T-helper 2 cell treated with Interferon-gamma antibody and Interleukin-4, amounts not matched to agents 5 μg/mL and 100 μg/mL, for 36 hours (primary cell): ENCODE measurements around the gene TICAM2.

Source experiments
- DNase-seq: peaks from one replicate; pipeline ENCODE4 v3.0.0; 2021; ENCODE audit warnings: low spot score
- H3K27ac Mint-ChIP-seq: one replicate; pipeline ENCODE4 v1.8.0; 2021; ENCODE audit warnings: mild to moderate bottlenecking, mixed read lengths
- H3K27me3 Mint-ChIP-seq: one replicate; pipeline ENCODE4 v1.8.0; 2021; ENCODE audit warnings: low read depth, mixed read lengths
- H3K36me3 Mint-ChIP-seq: one replicate; pipeline ENCODE4 v1.8.0; 2021; ENCODE audit warnings: low read depth, mixed read lengths
- H3K4me1 Mint-ChIP-seq: one replicate; pipeline ENCODE4 v1.8.0; 2021; ENCODE audit warnings: low read depth, mixed read lengths
- H3K4me3 Mint-ChIP-seq: one replicate; pipeline ENCODE4 v1.8.0; 2022; ENCODE audit warnings: mild to moderate bottlenecking, moderate library complexity, mixed read lengths
- H3K9me3 Mint-ChIP-seq: one replicate; pipeline ENCODE4 v1.8.0; 2021; ENCODE audit warnings: mixed read lengths

TICAM2 gene

GRCh38 chr5:115594128-115595047 is 7.9 kb downstream of the TICAM2 start:
- DNase-seq: no peak
- Mint-ChIP-seq H3K9me3 (no peaks in the 10 kb centered on the region), H3K4me1 (peaks cover 2% of the 10 kb centered on the region), H3K4me3 (no peak overlapping the region), H3K36me3 (no peaks in the 10 kb centered on the region), H3K27ac (no peak overlapping the region), H3K27me3 (peaks cover 11% of the 10 kb centered on the region)

GRCh38 chr5:115589043-115589442 is 13.2 kb downstream of the TICAM2 start:
- Mint-ChIP-seq H3K27me3 (peaks cover 12% of the 10 kb centered on the region), H3K9me3 (no peaks in the 10 kb centered on the region), H3K36me3 (no peaks in the 10 kb centered on the region), H3K4me3 (no peak overlapping the region), H3K4me1 (peaks cover 2% of the 10 kb centered on the region), H3K27ac (no peak overlapping the region)
- DNase-seq: no peak

- peaks cover 2% of the 10 kb centered on the region for H3K4me1 Mint-ChIP-seq
- no peak for DNase-seq
- H3K27ac Mint-ChIP-seq: no peak overlapping the region
- H3K36me3 Mint-ChIP-seq: no peaks in the 10 kb centered on the region
- H3K9me3 Mint-ChIP-seq: no peaks in the 10 kb centered on the region
- no peak overlapping the region for H3K4me3 Mint-ChIP-seq
- peaks cover 12% of the 10 kb centered on the region for H3K27me3 Mint-ChIP-seq
Measured at GRCh38 chr5:115588640-115589039, 13.6 kb downstream of the TICAM2 start.

- Mint-ChIP-seq H3K4me3 (no peak overlapping the region), H3K27ac (no peak overlapping the region), H3K4me1 (peaks cover 2% of the 10 kb centered on the region), H3K36me3 (no peaks in the 10 kb centered on the region), H3K9me3 (no peaks in the 10 kb centered on the region), H3K27me3 (peaks cover 13% of the 10 kb centered on the region)
- no peak for DNase-seq
Measured at GRCh38 chr5:115586525-115587146, 15.6 kb downstream of the TICAM2 start.

- no peak for DNase-seq
- no peak overlapping the region for H3K27ac Mint-ChIP-seq
- H3K4me3 Mint-ChIP-seq: no peak overlapping the region
- no peaks in the 10 kb centered on the region for H3K4me1 Mint-ChIP-seq
- H3K27me3 Mint-ChIP-seq: peaks cover 9% of the 10 kb centered on the region
- no peaks in the 10 kb centered on the region for H3K36me3 Mint-ChIP-seq
- H3K9me3 Mint-ChIP-seq: no peaks in the 10 kb centered on the region
Measured at GRCh38 chr5:115585265-115585664, 17.0 kb downstream of the TICAM2 start.

GRCh38 chr5:115584501-115584900 is 17.8 kb downstream of the TICAM2 start:
- no peaks in the 10 kb centered on the region for H3K9me3 Mint-ChIP-seq
- no peak overlapping the region for H3K27ac Mint-ChIP-seq
- H3K36me3 Mint-ChIP-seq: no peaks in the 10 kb centered on the region
- H3K4me3 Mint-ChIP-seq: no peak overlapping the region
- H3K27me3 Mint-ChIP-seq: peaks cover 9% of the 10 kb centered on the region
- DNase-seq: no peak
- H3K4me1 Mint-ChIP-seq: no peaks in the 10 kb centered on the region

GRCh38 chr5:115583474-115583873 is 18.8 kb downstream of the TICAM2 start:
- Mint-ChIP-seq H3K4me3 (no peak overlapping the region), H3K4me1 (no peaks in the 10 kb centered on the region), H3K36me3 (no peaks in the 10 kb centered on the region), H3K27me3 (peaks cover 7% of the 10 kb centered on the region), H3K27ac (no peak overlapping the region), H3K9me3 (no peaks in the 10 kb centered on the region)
- no peak for DNase-seq

- H3K36me3 Mint-ChIP-seq: no peaks in the 10 kb centered on the region
- no peak for DNase-seq
- no peak overlapping the region for H3K27ac Mint-ChIP-seq
Measured at GRCh38 chr5:115580941-115581340, 21.3 kb downstream of the TICAM2 start.

GRCh38 chr5:115579747-115580173 is 22.5 kb downstream of the TICAM2 start:
- Mint-ChIP-seq H3K27ac (no peak overlapping the region), H3K4me1 (no peaks in the 10 kb centered on the region), H3K9me3 (no peaks in the 10 kb centered on the region), H3K4me3 (no peak overlapping the region), H3K27me3 (peaks cover 9% of the 10 kb centered on the region), H3K36me3 (no peaks in the 10 kb centered on the region)
- no peak for DNase-seq

More at GRCh38 chr5:115580941-115581340, 21.3 kb downstream of the TICAM2 start:
- H3K9me3 Mint-ChIP-seq: no peaks in the 10 kb centered on the region
- no peaks in the 10 kb centered on the region for H3K4me1 Mint-ChIP-seq
- no peak overlapping the region for H3K4me3 Mint-ChIP-seq
- H3K27me3 Mint-ChIP-seq: peaks cover 9% of the 10 kb centered on the region

- Mint-ChIP-seq H3K27me3 (peaks cover 5% of the 10 kb centered on the region), H3K36me3 (no peaks in the 10 kb centered on the region), H3K9me3 (no peaks in the 10 kb centered on the region), H3K4me3 (no peak overlapping the region), H3K4me1 (no peaks in the 10 kb centered on the region), H3K27ac (no peak overlapping the region)
- DNase-seq: no peak
Measured at GRCh38 chr5:115579216-115579615, 23.1 kb downstream of the TICAM2 start.

GRCh38 chr5:115578657-115579056 is 23.6 kb downstream of the TICAM2 start:
- Mint-ChIP-seq H3K36me3 (no peaks in the 10 kb centered on the region), H3K9me3 (no peaks in the 10 kb centered on the region), H3K4me1 (no peaks in the 10 kb centered on the region), H3K27ac (no peak overlapping the region), H3K4me3 (no peak overlapping the region), H3K27me3 (peaks cover 4% of the 10 kb centered on the region)
- no peak for DNase-seq

GRCh38 chr5:115577741-115578140 is 24.5 kb downstream of the TICAM2 start:
- no peaks in the 10 kb centered on the region for H3K4me1 Mint-ChIP-seq
- no peaks in the 10 kb centered on the region for H3K36me3 Mint-ChIP-seq
- H3K27ac Mint-ChIP-seq: no peak overlapping the region
- no peak overlapping the region for H3K4me3 Mint-ChIP-seq
- peaks cover 2% of the 10 kb centered on the region for H3K27me3 Mint-ChIP-seq
- no peak for DNase-seq
- no peaks in the 10 kb centered on the region for H3K9me3 Mint-ChIP-seq

- no peak overlapping the region for H3K4me3 Mint-ChIP-seq
- no peak for DNase-seq
- no peaks in the 10 kb centered on the region for H3K36me3 Mint-ChIP-seq
- H3K9me3 Mint-ChIP-seq: no peaks in the 10 kb centered on the region
- H3K4me1 Mint-ChIP-seq: no peaks in the 10 kb centered on the region
- peaks cover 6% of the 10 kb centered on the region for H3K27me3 Mint-ChIP-seq
- no peak overlapping the region for H3K27ac Mint-ChIP-seq
Measured at GRCh38 chr5:115577329-115577728, 24.9 kb downstream of the TICAM2 start.
